ENCODE measurements around the gene B4GALT2.
A peak's percentile ranks its signal among the peaks of the same experiment; 100 is the strongest.

Gene B4GALT2

GRCh38 chr1:44008259-44008658 is 29.2 kb downstream of the B4GALT2 start:
- no peak for DNase-seq

DNA sequence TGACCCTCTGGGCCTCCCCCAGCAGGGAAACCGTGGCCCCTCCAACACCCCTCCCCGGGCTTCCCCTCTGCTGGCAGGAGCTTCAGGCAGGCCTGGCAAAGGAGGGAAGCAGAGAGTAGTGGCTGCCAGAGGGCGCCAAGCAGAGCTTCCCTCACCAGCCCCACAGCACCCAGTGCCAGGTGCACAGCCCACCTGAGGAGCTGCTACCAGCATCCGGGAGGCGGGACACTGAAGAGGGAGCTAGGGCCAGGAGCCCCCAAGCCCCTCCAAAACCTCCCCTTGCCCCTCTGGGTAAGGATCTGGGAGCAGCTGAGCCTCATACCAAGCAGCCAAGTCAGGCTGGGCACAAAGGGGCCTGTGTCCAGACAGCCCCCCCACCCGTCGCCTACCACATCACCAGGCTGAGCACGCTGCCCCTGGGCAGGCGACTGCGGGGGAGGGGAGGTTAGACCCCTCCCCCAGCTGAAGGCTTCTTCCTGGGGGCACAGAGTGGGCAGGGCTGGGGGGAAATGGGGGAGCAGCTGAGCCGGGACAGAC is 32.0 kb downstream of the B4GALT2 start:
- no peak for DNase-seq

DNA sequence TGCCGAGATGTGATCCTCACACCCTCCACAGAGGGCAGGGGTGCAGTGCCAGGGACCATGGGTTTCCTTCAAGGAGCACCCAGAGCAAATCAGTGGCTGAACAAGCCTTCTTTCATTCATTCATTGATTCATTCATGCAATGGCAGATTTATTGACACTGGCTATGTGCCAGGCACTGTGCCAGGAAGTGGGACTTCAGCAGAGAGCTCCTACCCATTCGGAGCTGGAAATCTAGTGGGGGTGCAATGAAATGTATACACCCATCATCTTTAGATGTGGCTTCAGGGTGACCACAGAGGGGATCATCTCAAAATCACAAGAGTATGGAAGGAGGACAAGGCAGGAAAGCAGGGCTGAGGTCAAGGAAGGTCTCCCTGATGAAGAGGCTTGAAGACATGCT is 33.4 kb downstream of the B4GALT2 start:
- no peak for DNase-seq

DNA sequence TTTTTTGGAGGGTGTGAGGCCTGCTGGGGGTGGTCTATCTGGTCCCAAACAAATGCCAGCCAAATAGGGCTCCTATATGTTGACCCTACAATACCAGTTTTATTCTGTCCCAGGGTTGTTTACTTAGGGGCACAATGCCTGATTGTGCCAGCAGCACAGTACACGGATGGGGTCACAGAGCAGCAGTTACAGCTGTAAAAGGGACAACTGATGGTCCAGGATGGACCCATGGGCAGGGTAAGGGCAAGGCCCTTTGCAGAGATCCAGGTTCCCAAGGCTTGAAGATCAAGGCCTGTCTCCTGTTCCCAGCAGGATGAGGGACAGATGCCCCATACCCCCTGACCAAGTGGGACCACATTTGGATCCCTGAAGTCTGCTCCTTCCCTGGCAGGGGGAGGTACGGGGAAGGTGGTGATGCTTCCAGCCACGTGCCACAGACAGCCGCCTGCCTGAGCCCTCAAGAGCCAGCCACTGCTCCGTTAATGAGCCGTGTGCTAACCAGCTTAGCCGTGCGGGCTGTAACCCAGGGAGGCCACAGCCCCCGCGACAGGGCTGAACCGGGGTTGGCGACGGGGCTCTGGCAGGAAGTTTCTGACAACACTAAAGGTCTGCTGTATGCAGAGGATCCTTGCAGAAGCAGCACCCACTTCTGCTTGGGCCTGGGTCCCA is 34.1 kb downstream of the B4GALT2 start:
- no peak for DNase-seq

DNA sequence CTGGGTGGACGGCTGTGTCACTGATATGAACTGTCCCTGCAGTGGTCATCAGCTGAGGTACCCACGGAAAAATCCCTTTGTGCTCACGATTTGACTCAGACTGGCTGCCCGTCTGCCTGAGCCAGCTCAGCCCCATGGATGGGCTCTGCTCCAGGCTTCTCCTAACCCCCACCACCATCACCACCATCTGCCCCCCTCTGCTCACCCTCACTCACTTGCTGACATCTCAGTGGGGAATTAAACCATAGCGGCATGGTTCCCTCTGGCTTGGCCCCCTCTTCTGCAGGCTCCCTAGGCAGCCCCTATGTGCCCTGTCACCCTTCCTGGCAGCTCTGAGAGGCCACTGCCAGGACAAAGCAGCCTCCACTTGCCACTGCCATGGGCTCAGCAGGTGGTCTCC is 34.9 kb downstream of the B4GALT2 start:
- no peak for DNase-seq

DNA sequence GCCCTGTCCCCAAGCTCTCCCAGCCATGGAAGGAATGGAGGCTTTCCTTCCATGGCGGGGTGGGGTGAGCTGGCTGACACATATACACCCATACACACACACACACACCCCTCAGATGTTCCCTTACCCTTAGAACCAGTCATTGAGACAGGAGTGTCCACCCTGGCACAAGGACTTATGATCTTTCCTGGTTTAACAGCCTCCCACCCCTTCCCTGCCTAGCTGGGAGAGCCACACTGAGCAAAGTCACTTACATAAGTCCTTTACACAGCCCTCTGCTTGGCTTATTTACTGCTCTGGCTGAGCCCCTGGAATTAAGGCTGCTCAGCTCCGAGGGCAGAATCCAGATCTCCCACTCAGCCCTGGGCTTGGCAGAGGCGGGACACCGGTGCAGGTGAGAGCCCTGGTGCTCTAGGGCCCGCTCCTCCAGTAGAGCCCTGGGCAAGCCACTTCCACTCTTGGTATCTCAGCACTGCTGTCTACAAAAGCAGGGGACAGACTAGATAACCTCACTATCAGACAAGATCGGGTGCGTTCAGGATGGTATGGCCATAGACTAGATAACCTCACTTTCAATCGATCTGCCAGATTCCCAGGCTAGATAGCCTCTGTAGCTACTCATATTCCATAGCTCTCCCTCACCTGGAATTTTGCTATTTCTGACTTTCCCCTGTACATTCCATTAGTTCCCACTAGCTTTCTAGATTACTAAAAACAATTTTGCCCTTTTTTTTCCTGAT is 35.5 kb downstream of the B4GALT2 start:
- peak; percentile 8 for DNase-seq

- no peak for DNase-seq
Measured at GRCh38 chr1:44015206-44015605, 36.2 kb downstream of the B4GALT2 start.

GRCh38 chr1:44016041-44016889 is 37.3 kb downstream of the B4GALT2 start:
- DNase-seq = no peak

- DNase-seq = no peak
Measured at GRCh38 chr1:44016890-44017400, 37.9 kb downstream of the B4GALT2 start.

DNA sequence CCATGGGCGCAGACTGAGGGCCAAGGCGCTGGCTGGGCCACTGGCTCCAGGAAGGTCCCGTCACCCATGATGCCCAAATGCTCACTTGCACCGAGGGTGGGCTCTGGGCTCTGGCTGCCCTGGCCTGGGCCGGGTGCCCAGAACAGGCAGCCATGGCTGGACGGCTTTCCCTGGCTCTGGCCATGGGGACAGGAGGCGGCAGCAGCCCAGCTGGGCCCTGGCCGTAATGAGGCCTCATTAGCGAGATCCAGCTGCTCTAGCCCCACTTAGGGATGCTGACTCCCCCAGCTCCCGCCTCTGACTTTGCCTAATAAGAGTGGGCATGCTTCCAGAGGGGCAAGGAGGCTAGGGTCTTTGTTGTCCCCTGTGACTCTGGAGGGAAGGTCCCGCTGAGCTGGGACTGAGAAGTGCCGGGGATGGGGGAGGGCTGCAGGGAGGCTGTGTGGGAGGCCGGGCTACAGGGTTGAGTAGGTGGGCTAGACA is 40.5 kb downstream of the B4GALT2 start:
- no peak for DNase-seq

DNA sequence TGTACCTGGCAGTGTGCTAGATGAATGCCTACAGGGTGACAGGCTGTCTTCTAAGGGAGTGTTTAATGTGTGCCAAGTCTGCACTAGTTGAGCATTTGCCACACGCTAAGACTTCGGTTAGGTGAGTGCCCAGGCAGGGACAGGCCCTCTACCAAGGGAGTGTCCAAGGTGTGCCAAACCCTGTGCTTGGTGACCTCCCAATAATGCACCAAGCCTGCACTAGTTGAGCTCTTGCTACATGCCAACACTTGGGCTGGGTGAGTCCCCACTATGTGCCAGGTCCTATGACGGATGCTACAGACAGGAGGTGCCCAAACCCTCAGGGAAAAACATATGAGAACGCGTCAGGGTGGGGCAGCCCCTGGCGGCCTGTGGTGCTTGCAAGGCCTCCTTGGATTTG is 41.5 kb downstream of the B4GALT2 start:
- DNase-seq = no peak

GRCh38 chr1:44021156-44021555 is 42.1 kb downstream of the B4GALT2 start:
- no peak for DNase-seq

GRCh38 chr1:44021581-44022321 is 42.7 kb downstream of the B4GALT2 start:
- no peak for DNase-seq

- no peak for DNase-seq
Measured at GRCh38 chr1:44024031-44024902, 45.3 kb downstream of the B4GALT2 start.

- no peak for DNase-seq
Measured at GRCh38 chr1:44024903-44025525, 46.0 kb downstream of the B4GALT2 start.

GRCh38 chr1:44025816-44026215 is 46.8 kb downstream of the B4GALT2 start:
- no peak for DNase-seq

- no peak for DNase-seq
Measured at GRCh38 chr1:44027320-44027719, 48.3 kb downstream of the B4GALT2 start.

DNA sequence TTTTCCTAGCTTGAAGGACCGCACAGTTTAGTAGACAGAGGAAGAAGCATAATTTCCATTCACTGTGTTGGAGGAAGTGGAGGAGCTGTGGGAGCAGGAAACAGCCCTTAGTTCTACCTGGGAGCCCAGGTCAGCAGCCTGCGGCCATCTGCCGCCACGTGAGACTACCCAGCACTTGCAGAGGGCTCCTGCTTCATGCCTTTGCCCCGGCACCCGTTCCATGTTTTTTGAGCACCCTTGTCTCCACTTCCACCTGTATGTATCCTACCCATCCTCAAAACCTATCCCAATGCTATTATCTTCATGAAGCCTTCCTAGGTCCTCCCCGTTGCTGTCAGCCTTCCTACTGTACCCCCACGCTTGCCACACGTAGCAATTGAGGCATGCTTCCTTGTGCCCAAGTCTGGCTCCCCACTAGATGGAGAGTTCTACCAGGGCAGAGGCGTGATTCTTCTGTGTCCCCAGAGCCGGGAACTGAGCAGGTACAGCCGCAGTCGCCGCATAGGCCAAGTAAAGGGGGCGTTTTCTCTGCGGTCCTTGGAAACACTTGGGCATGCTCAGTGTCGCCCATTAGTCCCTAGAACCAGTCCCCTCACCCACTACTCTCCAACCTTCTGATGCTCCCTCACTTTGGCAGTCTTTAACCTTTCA is 50.4 kb downstream of the B4GALT2 start:
- DNase-seq = no peak

DNA sequence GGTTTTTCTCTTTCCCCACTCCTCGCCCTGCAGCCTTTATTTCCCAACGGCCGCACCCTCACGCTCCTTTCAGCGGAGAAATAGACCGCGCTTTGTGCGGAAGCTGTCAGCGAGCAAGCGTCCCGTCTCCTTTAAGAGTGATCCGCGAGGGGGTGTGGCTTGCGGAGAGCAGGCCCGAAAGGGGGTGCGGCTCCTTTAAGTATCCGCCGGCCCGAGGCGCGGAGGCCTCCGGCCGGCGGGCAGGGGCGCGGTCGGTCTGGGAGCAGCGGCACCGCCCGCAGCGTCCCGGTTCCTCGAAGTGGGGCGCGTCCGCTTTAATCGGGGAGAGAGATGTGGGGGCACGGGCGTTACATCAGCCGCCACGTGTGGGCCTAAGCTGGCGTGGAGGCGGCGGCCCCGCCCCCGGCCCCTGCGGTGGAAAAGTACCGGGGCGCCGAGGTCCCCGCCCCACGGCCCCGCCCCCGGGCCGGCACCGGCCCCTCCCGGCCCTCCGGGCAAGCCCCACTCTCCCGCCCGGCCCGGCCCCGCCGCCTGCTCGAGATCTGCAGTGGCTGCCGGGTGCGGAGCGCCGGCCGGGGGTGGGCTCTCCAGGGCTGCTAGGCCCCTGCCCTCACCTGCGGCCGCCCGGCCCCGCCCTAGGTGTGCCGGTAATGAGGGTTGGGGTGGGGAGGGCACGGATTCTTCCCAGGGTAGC is 51.0 kb downstream of the B4GALT2 start:
- DNase-seq = peak; percentile 94
